HAP-1 (cell line): ENCODE data around the gene SNN.

Source experiments
- DNase-seq, 2 experiments: peaks; one replicate each; pipeline ENCODE4 v3.0.0-alpha.2; 2016 to 2020; ENCODE audit warnings: low spot score in 2 of 2
- H3K27me3 ChIP-seq: fragments of 250-450 bp; sonication (Bioruptor Pico); 2 replicates; pipeline ENCODE4 v1.5.1; 2020; ENCODE audit warnings: low read depth, mild to moderate bottlenecking, moderate library complexity
- H3K36me3 ChIP-seq: fragments of 250-450 bp; sonication (Bioruptor Pico); replicated peaks from 2 replicates; pipeline ENCODE4 v1.5.1; 2020; ENCODE audit warnings: mild to moderate bottlenecking
- H3K4me1 ChIP-seq: fragments of 250-450 bp; sonication (Bioruptor Pico); 2 replicates; pipeline ENCODE4 v1.5.1; 2020; ENCODE audit warnings: mild to moderate bottlenecking
- H3K4me3 ChIP-seq: fragments of 250-450 bp; sonication (Bioruptor Pico); 2 replicates; pipeline ENCODE4 v1.5.1; 2020; ENCODE audit warnings: mild to moderate bottlenecking, moderate library complexity
- H3K9me3 ChIP-seq: fragments of 250-450 bp; sonication (Bioruptor Pico); 2 replicates; pipeline ENCODE4 v1.5.1; 2020; ENCODE audit warnings: mild to moderate bottlenecking, moderate library complexity
- in situ Hi-C: fragments of 300-500 bp; cut with MboI; formaldehyde crosslinking; loops from 3 replicates; pipeline ENCODE4 v1.14.3; 2020; ENCODE audit warnings: low sequenced_read_pairs, inconsistent platforms, mixed read lengths

Gene SNN

GRCh38 chr16:11667824-11668622, at the start of gene SNN:
TSS of gene SNN (plus strand) at chr16:11668455. CDS start at chr16:11676060, 7,605 bp downstream.
- H3K36me3 ChIP-seq, result no peaks in the 10 kb centered on the region
- DNase-seq, result peak; percentile 82 to 91
- H3K9me3 ChIP-seq, result no peaks in the 10 kb centered on the region
- in situ Hi-C loops, result no loop called here
- H3K4me3 ChIP-seq, result peak within 1 kb of the TSS; percentile 62
- peaks cover 6% of the 10 kb centered on the region; the same call in 1 of the 2 replicates for H3K4me1 ChIP-seq
- no peaks in the 10 kb centered on the region for H3K27me3 ChIP-seq

- DNase-seq, result no peak
- H3K27me3 ChIP-seq, result no peaks in the 10 kb centered on the region
- H3K4me3 ChIP-seq, result no peak overlapping the region
- in situ Hi-C loops, result no loop called here
- H3K9me3 ChIP-seq, result no peaks in the 10 kb centered on the region; the same call in 1 of the 2 replicates
- 0 out of 2 replicates have a peak, but pooled peaks cover 3% of the 10 kb centered on the region for H3K4me1 ChIP-seq
- no peaks in the 10 kb centered on the region for H3K36me3 ChIP-seq
These were observed 48.9 kb upstream of the SNN start for GRCh38 chr16:11619327-11619851.

- no peaks in the 10 kb centered on the region for H3K36me3 ChIP-seq
- H3K4me3 ChIP-seq, result no peak overlapping the region
- no peak for DNase-seq
- no peaks in the 10 kb centered on the region; the same call in 1 of the 2 replicates for H3K9me3 ChIP-seq
- 0 out of 2 replicates have a peak, but pooled peaks cover 3% of the 10 kb centered on the region for H3K4me1 ChIP-seq
- no peaks in the 10 kb centered on the region for H3K27me3 ChIP-seq
- in situ Hi-C loops, result no loop called here
These were observed 47.8 kb upstream of the SNN start for GRCh38 chr16:11620243-11621003.

GRCh38 chr16:11621539-11621919, 46.7 kb upstream of the SNN start:
- Histone ChIP-seq H3K4me3 (no peak overlapping the region), H3K9me3 (no peaks in the 10 kb centered on the region; the same call in 1 of the 2 replicates), H3K4me1 (no peaks in the 10 kb centered on the region), H3K27me3 (no peaks in the 10 kb centered on the region), H3K36me3 (no peaks in the 10 kb centered on the region)
- DNase-seq, result no peak
- in situ Hi-C loops, result no loop called here

DNA sequence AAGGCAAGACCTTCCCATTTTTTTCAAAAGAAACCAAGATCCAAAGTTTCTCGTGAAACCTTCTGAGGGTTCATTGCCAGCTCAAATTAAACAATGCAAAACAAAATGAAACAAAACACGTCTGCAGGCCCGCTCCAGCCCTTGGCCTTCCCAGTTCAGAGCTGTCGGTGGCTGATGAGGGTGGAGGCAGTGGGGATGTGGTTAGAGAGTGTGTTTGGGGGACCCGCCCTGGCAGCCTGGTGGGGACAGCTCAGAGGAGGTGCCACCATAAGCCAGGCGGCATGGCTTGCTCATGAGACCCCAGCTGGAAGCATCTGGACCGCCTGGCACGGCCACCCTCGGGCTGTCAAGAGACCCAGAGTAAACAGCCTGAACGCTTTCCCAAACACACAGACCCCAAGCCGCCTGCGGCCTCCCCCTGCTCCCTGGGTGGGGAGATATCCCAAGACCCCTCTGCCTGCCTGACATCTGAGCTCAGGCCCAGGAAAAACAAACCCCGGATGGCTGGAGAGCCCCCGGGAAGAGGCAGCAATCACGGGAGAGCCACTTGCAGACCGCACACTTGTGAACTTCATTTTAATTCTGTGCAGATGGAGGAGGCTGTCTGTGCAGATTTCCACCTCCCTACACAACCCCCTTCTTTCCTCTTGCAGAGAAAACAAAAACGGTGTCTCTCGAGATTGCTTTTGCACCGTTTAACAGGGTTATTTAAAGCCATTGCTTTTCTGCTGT, 46.2 kb upstream of the SNN start:
- in situ Hi-C loops, result no loop called here
- H3K9me3 ChIP-seq, result no peaks in the 10 kb centered on the region; the same call in 1 of the 2 replicates
- DNase-seq, result no peak
- no peak overlapping the region for H3K4me3 ChIP-seq
- H3K27me3 ChIP-seq, result no peaks in the 10 kb centered on the region
- no peaks in the 10 kb centered on the region for H3K4me1 ChIP-seq
- H3K36me3 ChIP-seq, result no peaks in the 10 kb centered on the region

GRCh38 chr16:11624205-11624604, 44.0 kb upstream of the SNN start:
- Histone ChIP-seq H3K9me3 (no peaks in the 10 kb centered on the region; the same call in 1 of the 2 replicates), H3K4me1 (no peaks in the 10 kb centered on the region), H3K4me3 (no peak overlapping the region), H3K27me3 (no peaks in the 10 kb centered on the region), H3K36me3 (no peaks in the 10 kb centered on the region)
- in situ Hi-C loops, result no loop called here
- DNase-seq, result no peak

DNA sequence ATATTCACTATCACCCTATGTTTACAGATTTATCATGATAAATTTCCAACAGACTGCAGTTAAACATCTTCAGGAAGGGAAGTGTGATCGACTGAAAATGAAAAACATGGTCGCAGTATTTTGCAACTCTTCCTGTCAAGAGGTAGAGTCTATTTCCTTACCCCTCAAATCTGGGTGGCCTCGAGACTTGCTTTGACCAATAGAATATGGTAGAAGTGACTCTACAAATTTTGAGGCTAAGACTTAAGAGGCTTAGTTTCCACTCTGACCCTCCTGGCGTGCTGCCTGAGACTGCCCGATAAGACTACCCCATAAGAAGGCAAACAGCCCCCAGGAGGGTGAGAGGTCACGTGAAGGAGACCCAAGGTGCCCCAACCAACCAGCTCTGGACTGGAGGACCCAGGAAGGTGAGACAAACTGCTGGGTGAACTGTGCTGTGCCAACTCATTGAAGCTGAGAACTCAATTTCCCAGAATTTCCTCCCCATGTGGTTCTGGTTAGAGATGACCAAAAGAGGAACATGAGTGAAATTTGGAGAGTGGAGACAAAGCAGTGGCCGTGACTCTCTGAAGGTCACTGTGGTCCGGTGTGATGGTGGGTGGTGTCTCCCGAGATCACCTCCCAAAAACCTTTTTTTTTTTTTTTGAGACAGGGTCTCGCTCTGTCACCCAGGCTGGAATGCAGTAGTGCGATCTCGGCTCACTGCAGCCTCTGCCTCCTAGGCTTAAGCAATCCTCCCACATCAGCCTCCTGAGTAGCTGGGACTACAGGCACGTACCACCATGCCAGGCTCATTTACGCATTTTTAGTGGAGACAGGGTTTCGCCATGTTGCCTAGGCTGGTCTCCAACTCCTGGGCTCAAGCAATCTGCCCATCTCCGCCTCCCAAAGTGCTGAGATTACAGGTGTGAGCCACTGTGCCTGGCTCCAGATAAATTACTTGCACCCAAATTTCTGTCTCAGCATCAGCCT, 43.3 kb upstream of the SNN start:
- no peaks in the 10 kb centered on the region for H3K27me3 ChIP-seq
- no peaks in the 10 kb centered on the region for H3K4me1 ChIP-seq
- H3K9me3 ChIP-seq, result no peaks in the 10 kb centered on the region
- in situ Hi-C loops, result loop anchor here (25.0 kb wide), 1 partner anchor 663 kb away; no protein-coding TSS in a partner anchor
- no peak overlapping the region for H3K4me3 ChIP-seq
- no peak for DNase-seq
- no peaks in the 10 kb centered on the region for H3K36me3 ChIP-seq

DNA sequence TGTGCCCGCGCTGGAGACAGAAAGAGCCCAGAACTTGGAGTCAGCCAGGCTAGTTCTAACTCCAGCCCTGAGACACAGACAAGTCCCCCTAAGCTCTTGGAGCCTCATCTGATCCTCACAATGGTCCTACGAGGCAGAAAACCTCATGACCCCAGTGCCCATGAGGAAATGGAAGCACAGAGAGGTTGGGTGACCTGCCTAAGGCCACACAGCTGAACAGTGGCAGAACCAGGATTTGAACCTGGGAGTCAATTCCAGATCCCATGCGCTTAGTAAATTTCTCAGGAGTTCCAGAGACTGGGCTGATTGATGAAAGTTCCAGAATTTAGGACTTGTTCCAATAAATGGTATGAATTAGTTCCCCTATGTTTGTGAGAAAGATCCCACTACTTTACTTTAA, 42.5 kb upstream of the SNN start:
- H3K4me1 ChIP-seq, result no peaks in the 10 kb centered on the region
- H3K9me3 ChIP-seq, result no peaks in the 10 kb centered on the region
- H3K4me3 ChIP-seq, result no peak overlapping the region
- H3K27me3 ChIP-seq, result no peaks in the 10 kb centered on the region
- DNase-seq, result no peak
- H3K36me3 ChIP-seq, result no peaks in the 10 kb centered on the region
- in situ Hi-C loops, result loop anchor here (25.0 kb wide), 1 partner anchor 663 kb away; no protein-coding TSS in a partner anchor

- Histone ChIP-seq H3K36me3 (no peaks in the 10 kb centered on the region), H3K27me3 (no peaks in the 10 kb centered on the region), H3K9me3 (no peaks in the 10 kb centered on the region), H3K4me1 (no peaks in the 10 kb centered on the region), H3K4me3 (no peak overlapping the region)
- DNase-seq, result no peak
- in situ Hi-C loops, result loop anchor here (25.0 kb wide), 1 partner anchor 664 kb away; no protein-coding TSS in a partner anchor
These were observed 41.5 kb upstream of the SNN start for GRCh38 chr16:11626657-11627291.

GRCh38 chr16:11627292-11627663, 41.0 kb upstream of the SNN start:
- in situ Hi-C loops, result loop anchor here (25.0 kb wide), 1 partner anchor 665 kb away; no protein-coding TSS in a partner anchor
- Histone ChIP-seq H3K4me3 (no peak overlapping the region), H3K4me1 (no peaks in the 10 kb centered on the region), H3K36me3 (no peaks in the 10 kb centered on the region), H3K27me3 (no peaks in the 10 kb centered on the region), H3K9me3 (no peaks in the 10 kb centered on the region)
- no peak for DNase-seq

DNA sequence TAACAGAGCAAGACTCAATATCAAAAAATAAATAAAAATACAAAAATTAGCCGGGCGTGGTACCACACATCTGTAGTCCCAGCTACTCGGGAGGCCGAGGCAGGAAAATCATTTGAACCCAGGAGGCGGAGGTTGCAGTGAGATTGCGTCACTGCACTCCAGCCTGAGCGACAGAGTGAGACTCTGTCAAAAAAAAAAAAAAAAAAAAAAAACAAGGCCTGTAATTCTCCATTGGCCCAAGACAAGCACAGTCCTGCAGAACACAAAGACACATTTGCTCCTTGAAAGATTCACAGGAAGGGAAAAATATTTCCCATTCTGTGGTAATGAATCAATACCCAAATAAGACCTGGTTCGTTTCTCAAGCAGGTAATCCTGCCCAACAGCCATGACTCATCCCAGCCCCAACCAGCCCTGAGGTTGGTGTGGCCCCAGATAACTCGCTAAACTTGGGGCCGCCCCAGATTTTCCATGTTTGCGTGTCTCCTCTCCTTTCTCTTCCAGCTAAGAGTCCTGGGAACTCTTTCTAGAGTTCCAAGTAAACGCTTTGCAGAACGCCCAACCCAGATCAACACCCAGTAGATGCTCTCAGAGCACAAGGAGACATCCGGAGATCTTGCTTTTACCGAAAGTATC, 40.3 kb upstream of the SNN start:
- no peaks in the 10 kb centered on the region for H3K27me3 ChIP-seq
- H3K36me3 ChIP-seq, result no peaks in the 10 kb centered on the region
- no peaks in the 10 kb centered on the region for H3K4me1 ChIP-seq
- H3K9me3 ChIP-seq, result no peaks in the 10 kb centered on the region
- no peak overlapping the region for H3K4me3 ChIP-seq
- no peak for DNase-seq
- in situ Hi-C loops, result loop anchor here (25.0 kb wide), 1 partner anchor 666 kb away; no protein-coding TSS in a partner anchor
